Left ventricle myocardium inferior (tissue), 1 donor: ENCODE measurements around the gene HDAC5. TPM values are rescaled to one million over a fixed set of nuclear protein-coding genes. Genes with fewer than 3 reads are reported as not detected.
"Not testable (repeated sequence)": the region's sequence is repeated elsewhere in the genome, so short reads cannot be mapped to it uniquely, and the experiment has no call there.

Experiments used
- DNase-seq: peaks from one replicate; pipeline ENCODE4 v3.0.0-alpha.2; 2020
- H3K27ac ChIP-seq: fragments of 200-600 bp; replicated peaks from 2 replicates; pipeline ENCODE4 v1.8.0; 2021
- H3K27me3 ChIP-seq: fragments of 200-600 bp; 2 replicates; pipeline ENCODE4 v1.8.0; 2021; ENCODE audit warnings: low read depth
- H3K36me3 ChIP-seq: fragments of 200-600 bp; 2 replicates; pipeline ENCODE4 v1.8.0; 2021
- H3K4me1 ChIP-seq: fragments of 200-600 bp; 2 replicates; pipeline ENCODE4 v1.8.0; 2021
- H3K4me3 ChIP-seq: fragments of 200-600 bp; 2 replicates; pipeline ENCODE4 v1.8.0; 2021; ENCODE audit warnings: mild to moderate bottlenecking, moderate library complexity
- H3K9me3 ChIP-seq: fragments of 200-600 bp; replicated peaks from 2 replicates; pipeline ENCODE4 v1.8.0; 2021
- CTCF ChIP-seq: fragments of 200-600 bp; IDR thresholded peaks from 2 replicates; pipeline ENCODE4 v1.8.0; 2021; ENCODE audit warnings: antibody characterized with exemption, mild to moderate bottlenecking, borderline replicate concordance
- intact Hi-C: fragments of 100-400 bp; cut with micrococcal nuclease; formaldehyde crosslinking; loops from one replicate; pipeline ENCODE4 v1.11.0; 2022
- total RNA-seq: library from RNA; stranded (reverse); fragmentation: NEBNext Ultra II Directional; extraction: Animal tissue kit (Norgen Biotek cat#: 25700); gene quantifications from one replicate; pipeline ENCODE4 v1.2.1, GENCODE V29; 2021
- donor health status: DM: no; HTN: yes; CAD: no; lungs with severe emphysema.

HDAC5 gene
- total RNA-seq, 1 donor from 2014 or later: 62.6 TPM

DNA sequence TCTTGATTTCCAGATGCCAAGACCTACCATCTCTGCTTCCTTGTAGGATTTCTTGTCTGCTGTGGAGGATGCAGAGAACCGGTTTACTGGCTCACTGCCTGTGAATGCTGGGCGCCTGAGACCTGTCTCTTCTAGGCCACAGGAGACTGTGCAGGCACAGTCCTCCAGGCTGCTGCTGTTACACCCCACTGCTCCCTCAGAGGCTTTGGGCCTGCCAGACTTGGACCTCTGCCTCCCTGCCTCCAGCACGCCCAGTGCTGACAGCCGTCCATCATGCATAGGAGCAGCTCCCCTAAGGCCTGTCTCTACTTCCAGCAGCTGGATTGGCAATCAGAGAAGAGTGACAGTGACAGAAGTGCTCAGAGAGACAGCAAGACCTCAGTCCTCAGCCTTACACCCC lies 24.4 kb upstream of the HDAC5 start:
- DNase-seq: peak; percentile 21
- intact Hi-C loops: no loop called here
- Histone ChIP-seq H3K4me3 (no peak overlapping the region), H3K36me3 (no peaks in the 10 kb centered on the region), H3K27me3 (no peaks in the 10 kb centered on the region), H3K4me1 (peaks cover 42% of the 10 kb centered on the region), H3K27ac (peak overlapping the region; percentile 88), H3K9me3 (no peaks in the 10 kb centered on the region)
- no peak for TF ChIP-seq CTCF

- intact Hi-C loops: no loop called here
- TF ChIP-seq CTCF: no peak
- H3K36me3 ChIP-seq: no peaks in the 10 kb centered on the region
- no peak for DNase-seq
- H3K27me3 ChIP-seq: no peaks in the 10 kb centered on the region
- H3K4me3 ChIP-seq: no peak overlapping the region
- no peaks in the 10 kb centered on the region for H3K9me3 ChIP-seq
- H3K27ac ChIP-seq: peak overlapping the region; percentile 88
- peaks cover 53% of the 10 kb centered on the region for H3K4me1 ChIP-seq
Observed at GRCh38 chr17:44146375-44147346, 23.2 kb upstream of the HDAC5 start.

- intact Hi-C loops: no loop called here
- Histone ChIP-seq H3K36me3 (no peaks in the 10 kb centered on the region), H3K27ac (peak overlapping the region; percentile 88), H3K9me3 (no peaks in the 10 kb centered on the region), H3K27me3 (no peaks in the 10 kb centered on the region), H3K4me3 (no peak overlapping the region), H3K4me1 (peaks cover 58% of the 10 kb centered on the region)
- no peak for TF ChIP-seq CTCF
- DNase-seq: no peak
Observed at GRCh38 chr17:44144966-44145739, 21.7 kb upstream of the HDAC5 start.

DNA sequence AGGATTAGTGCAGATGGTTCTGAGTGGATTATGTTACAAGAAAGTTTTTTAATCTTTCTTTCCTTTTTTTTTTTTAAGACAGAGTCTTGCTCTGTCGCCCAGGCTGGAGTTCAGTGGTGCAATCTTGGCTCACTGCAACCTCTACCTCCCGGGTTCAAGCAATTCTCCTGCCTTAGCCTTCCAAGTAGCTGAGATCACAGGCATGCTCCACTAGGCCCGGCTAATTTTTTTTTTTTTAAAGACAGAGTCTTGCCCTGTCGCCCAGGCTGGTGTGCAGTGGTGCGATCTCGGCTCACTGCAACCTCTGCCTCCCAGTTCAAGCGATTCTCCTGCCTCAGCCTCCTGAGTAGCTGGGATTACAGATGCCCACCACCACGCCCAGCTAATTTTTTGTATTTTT lies 20.5 kb upstream of the HDAC5 start:
- peaks cover 58% of the 10 kb centered on the region for H3K4me1 ChIP-seq
- H3K4me3 ChIP-seq, H3K9me3 ChIP-seq, intact Hi-C loops, H3K36me3 ChIP-seq, H3K27me3 ChIP-seq, DNase-seq, H3K27ac ChIP-seq: not testable (repeated sequence)

GRCh38 chr17:44137891-44138709 lies 14.7 kb upstream of the HDAC5 start:
- H3K27me3 ChIP-seq: peaks cover 11% of the 10 kb centered on the region
- TF ChIP-seq CTCF: no peak
- intact Hi-C loops: no loop called here
- H3K36me3 ChIP-seq: no peaks in the 10 kb centered on the region
- no peaks in the 10 kb centered on the region for H3K9me3 ChIP-seq
- peaks cover 24% of the 10 kb centered on the region for H3K4me1 ChIP-seq
- no peak overlapping the region for H3K4me3 ChIP-seq
- no peak overlapping the region for H3K27ac ChIP-seq
- DNase-seq: peak; percentile 63
